ENCODE results near the gene ANKRD42.
"Not testable (repeated sequence)": the region's sequence is repeated elsewhere in the genome, so short reads cannot be mapped to it uniquely, and the experiment has no call there.

Gene ANKRD42

DNA sequence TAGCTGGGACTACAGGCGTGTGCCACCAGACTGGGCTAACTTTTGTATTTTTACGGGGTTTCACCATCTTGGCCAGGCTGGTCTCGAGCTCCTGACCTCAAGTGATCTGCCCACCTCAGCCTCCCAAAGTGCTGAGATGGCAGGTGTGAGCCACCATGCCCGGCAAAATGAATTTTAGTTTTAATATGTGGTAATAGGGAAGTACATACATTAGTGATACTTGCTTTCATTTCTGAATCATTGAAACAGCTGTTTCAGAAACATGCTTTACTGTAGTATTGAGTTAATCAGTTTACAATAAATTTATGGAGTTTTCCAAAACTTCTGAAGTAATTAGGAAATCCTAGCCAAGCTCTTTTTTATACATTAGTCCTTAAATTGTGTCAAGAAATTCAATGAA lies 21.0 kb upstream of the ANKRD42 start:
- no peak for DNase-seq (ENCODE audit: low read depth)

- no peak for DNase-seq (ENCODE audit: low read depth)
Measured at GRCh38 chr11:83174008-83174407, 19.5 kb upstream of the ANKRD42 start.

GRCh38 chr11:83175815-83176214 lies 17.7 kb upstream of the ANKRD42 start:
- DNase-seq (ENCODE audit: low read depth) = no peak

DNA sequence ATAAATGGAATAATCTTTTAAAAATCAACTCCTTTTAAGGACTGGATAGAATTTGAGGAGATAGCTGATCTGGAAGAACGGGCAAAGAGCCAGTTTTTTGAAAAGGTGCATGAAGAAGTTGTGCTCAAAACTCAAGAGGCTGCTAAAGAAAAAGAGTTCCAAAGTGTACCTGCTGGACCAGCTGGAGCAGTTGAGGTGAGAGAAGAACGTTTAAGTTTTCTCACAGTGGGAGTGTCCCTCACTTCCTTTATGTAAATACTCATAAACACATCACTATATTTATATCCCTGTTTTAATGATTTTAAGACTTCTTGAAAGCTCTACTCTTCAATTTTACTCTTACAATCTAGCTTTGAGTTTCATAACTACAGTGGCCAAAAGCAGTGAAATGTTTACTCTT lies 11.7 kb upstream of the ANKRD42 start:
- no peak for DNase-seq (ENCODE audit: low read depth)

GRCh38 chr11:83185767-83186166 lies 7.7 kb upstream of the ANKRD42 start:
- no peak for DNase-seq (ENCODE audit: low read depth)

DNA sequence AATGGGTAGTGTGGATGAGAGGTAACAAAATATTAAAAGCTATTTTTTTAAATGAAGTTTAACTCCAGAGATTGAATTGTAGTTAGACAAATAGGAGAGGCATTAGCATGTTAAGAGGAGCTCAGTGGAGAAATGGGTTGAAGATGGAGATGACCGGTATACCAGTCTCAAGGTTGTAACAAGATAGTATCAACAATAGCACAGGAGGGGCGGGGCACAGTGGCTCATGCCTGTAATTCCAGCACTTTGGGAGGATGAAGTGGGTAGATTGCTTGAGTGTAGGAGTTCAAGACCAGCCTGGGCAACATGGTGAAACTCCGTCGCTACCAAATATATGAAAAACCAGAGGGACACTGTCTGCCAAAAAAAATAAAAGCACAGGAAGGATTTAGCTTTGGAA lies 6.0 kb upstream of the ANKRD42 start:
- no peak for DNase-seq (ENCODE audit: low read depth)

GRCh38 chr11:83191491-83191890 lies 2.0 kb upstream of the ANKRD42 start:
- DNase-seq (ENCODE audit: low read depth) = no peak

- no peak for DNase-seq (ENCODE audit: low read depth)
Measured at GRCh38 chr11:83191986-83192385, 1.5 kb upstream of the ANKRD42 start.

- no peak for DNase-seq (ENCODE audit: low read depth)
Measured at GRCh38 chr11:83192606-83193245, 786 bp upstream of the ANKRD42 start.

- peak; percentile 39 for DNase-seq (ENCODE audit: low read depth)
Measured at GRCh38 chr11:83194281-83195142, 1.0 kb downstream of the ANKRD42 start.

- DNase-seq (ENCODE audit: low read depth) = no peak
Measured at GRCh38 chr11:83195143-83195466, 1.6 kb downstream of the ANKRD42 start.

DNA sequence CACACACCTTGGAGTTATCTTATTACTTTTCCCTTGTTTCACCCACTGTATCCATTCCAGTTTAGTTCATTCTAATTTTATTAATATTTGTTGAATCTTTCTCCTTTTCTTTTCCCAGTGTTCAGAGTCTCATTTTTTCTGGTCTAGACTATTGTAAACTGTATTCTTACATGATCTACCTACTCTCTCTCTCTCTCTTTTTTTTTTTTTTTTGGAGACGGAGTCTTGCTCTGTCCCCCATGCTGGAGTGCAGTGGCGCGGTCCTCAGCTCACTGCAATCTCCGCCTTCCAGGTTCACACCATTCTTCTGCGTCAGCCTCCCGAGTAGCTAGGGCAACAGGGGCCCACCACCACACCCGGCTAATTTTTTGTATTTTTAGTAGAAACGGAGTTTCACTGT lies 2.1 kb downstream of the ANKRD42 start:
- no peak for DNase-seq (ENCODE audit: low read depth)

- DNase-seq (ENCODE audit: low read depth) = no peak
Measured at GRCh38 chr11:83200035-83200434, 6.5 kb downstream of the ANKRD42 start.

- no peak for DNase-seq (ENCODE audit: low read depth)
Measured at GRCh38 chr11:83205608-83206185, 12.2 kb downstream of the ANKRD42 start.

- no peak for DNase-seq (ENCODE audit: low read depth)
Measured at GRCh38 chr11:83206221-83206620, 12.7 kb downstream of the ANKRD42 start.

GRCh38 chr11:83206771-83207382 lies 13.4 kb downstream of the ANKRD42 start:
- DNase-seq (ENCODE audit: low read depth) = not testable (repeated sequence)

- no peak for DNase-seq (ENCODE audit: low read depth)
Measured at GRCh38 chr11:83219095-83219494, 25.6 kb downstream of the ANKRD42 start.

DNA sequence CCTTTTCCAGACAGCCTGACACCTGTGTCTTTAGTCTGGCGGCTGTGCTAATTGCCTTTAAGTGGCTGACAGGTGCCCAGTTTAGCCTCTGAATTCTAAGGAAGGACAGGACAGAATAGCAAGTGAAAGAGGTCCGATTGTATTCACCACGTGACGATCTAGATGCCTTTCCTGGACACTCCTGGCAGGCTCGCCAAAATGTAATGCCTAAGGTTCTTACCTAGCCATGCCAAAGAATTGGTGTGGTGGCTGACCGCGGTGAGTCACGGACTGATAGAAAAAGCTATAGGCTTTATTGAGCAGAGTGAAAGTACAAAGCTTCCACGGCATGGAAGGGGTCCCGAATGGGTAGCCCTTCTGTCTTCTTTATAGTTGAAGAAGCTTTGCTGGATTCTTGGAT lies 26.7 kb downstream of the ANKRD42 start:
- no peak for DNase-seq (ENCODE audit: low read depth)

DNA sequence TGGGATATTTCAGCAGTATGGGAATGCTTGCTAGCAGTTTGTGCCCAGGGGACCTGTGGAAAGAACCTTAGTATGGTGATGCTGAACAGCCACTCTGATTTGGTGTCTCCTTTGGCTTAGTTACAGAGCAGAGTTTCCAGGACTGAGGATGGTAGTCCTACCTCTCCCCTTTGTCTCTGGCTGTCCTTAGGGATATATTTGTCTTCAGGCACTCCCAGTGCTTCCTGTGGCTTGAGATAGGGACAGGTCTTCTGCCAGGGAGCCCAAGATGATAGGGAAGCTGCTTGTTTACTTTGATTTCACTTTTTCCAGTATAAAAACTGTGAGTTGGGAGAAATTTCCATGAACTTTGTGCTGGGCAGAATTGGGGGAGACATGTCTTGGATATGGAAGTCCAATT lies 28.2 kb downstream of the ANKRD42 start:
- no peak for DNase-seq (ENCODE audit: low read depth)

- DNase-seq (ENCODE audit: low read depth) = no peak
Measured at GRCh38 chr11:83222499-83222898, 29.0 kb downstream of the ANKRD42 start.

- no peak for DNase-seq (ENCODE audit: low read depth)
Measured at GRCh38 chr11:83223457-83223856, 29.9 kb downstream of the ANKRD42 start.

DNA sequence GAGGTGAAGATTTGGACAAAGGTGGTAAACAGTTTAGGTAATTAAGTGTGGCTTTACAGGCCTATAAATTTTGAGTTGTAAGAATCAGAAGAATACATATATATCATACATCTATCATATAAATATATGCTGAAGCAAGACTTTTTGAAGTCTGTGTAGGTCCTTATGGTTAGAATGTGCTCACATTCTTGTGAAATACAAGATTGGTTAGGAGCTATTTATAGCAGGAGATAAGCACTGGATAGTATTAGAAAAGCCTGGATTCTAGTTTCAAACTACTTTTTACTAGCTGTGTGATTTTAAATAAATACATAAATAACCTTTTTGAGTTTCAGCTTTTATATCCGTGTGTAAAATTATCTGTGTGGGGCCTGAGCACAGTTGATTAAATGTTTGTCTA lies 42.3 kb downstream of the ANKRD42 start:
- no peak for DNase-seq (ENCODE audit: low read depth)

DNA sequence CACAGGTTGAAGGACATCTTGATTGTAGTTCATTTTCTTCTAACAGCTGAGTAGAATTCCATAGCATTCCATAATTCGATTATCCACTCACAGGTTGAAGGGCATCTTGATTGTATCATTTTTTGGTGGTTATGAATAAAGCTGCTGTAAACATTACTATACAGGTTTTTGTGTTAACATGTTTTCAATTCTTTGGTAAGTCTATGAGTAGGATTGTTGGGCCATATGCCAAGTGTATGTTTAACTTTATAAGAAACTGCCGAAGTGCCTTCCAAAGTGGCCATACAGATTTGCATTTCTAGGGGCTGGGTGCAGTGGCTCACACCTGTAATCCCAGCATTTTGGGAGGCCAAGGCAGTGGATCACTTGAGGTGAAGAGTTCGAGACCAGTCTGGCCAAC lies 44.6 kb downstream of the ANKRD42 start:
- no peak for DNase-seq (ENCODE audit: low read depth)
